IPS DF 6.9 (cell line): ENCODE data around the gene ENOX1.

Experiments used
- DNase-seq: peaks from one replicate; pipeline ENCODE4 v3.0.0-alpha.2; 2013; ENCODE audit warnings: low read depth, low spot score
- H3K27ac ChIP-seq: one replicate; pipeline ENCODE4 v1.5.1; 2013; ENCODE audit warnings: low read length, control low read depth
- H3K27me3 ChIP-seq: 2 replicates; pipeline ENCODE4 v1.6.1; 2013; ENCODE audit warnings: mild to moderate bottlenecking, low read length; ENCODE audit not compliant: control insufficient read depth, insufficient read depth
- H3K36me3 ChIP-seq: 2 replicates; pipeline ENCODE4 v1.6.1; 2013; ENCODE audit warnings: low read length; ENCODE audit not compliant: control insufficient read depth, insufficient read depth
- H3K4me1 ChIP-seq: 2 replicates; pipeline ENCODE4 v1.6.1; 2013; ENCODE audit warnings: low read length; ENCODE audit not compliant: control insufficient read depth, insufficient read depth
- H3K4me3 ChIP-seq: 2 replicates; pipeline ENCODE4 v1.5.1; 2013; ENCODE audit warnings: mild to moderate bottlenecking, low read length
- H3K9me3 ChIP-seq: 2 replicates; pipeline ENCODE4 v1.6.1; 2013; ENCODE audit warnings: low read length, inconsistent platforms; ENCODE audit not compliant: control insufficient read depth, insufficient read depth
- WGBS: extraction: QIAGEN DNeasy Blood & Tissue Kit; methylation state at CpG from one replicate; pipeline ENCODE4 v1.1.7; 2013; ENCODE audit warnings: mixed read lengths, missing lambda C conversion rate; ENCODE audit not compliant: insufficient read length, insufficient coverage; 5-methylcytosine and 5-hydroxymethylcytosine counted together

ENOX1 gene

DNA sequence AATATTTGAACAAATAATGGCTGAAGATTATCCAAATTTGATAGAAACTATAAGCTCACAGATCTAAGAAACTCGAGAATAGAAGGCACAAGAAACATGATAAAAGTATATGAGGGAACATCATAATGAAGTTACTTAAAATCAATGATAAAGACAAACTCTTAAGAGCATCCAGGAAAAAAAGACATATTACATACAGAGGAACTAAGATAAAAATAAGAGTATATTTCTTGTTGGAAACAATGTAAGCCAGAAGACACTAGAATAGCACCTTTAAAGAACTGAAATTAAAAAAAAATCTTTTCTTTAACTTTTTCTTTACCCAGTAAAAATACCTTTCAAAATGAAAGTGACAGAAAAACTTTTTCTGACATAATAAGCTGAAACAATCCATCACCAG, 407.0 kb downstream of the ENOX1 start:
- Histone ChIP-seq H3K27ac (no peak overlapping the region), H3K4me1 (no peaks in the 10 kb centered on the region), H3K4me3 (no peak overlapping the region), H3K27me3 (no peaks in the 10 kb centered on the region), H3K36me3 (no peaks in the 10 kb centered on the region), H3K9me3 (no peaks in the 10 kb centered on the region)
- DNase-seq: no peak
- WGBS: no CpG with 5 or more reads among the region's 1 CpG

DNA sequence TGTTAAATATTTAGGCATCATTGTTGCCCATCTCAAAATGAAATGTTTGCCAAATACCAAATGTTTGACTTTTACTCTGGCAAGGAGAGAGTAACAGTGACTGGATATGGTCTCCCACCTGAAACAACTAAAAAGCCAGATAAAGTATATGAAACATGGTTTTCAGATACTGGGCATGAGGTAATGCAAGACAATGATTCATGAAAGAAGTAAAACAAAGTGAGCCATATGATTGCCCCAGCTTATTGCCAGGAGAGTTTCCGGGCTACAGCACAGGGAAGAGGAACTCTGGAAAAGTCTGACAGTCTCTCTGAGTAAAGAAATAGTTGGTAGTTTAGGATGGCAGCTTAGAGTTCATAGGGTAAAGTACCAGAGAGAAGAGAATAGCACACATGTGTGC, 408.8 kb downstream of the ENOX1 start:
- Histone ChIP-seq H3K27ac (no peak overlapping the region), H3K9me3 (no peaks in the 10 kb centered on the region), H3K27me3 (no peaks in the 10 kb centered on the region), H3K36me3 (no peaks in the 10 kb centered on the region), H3K4me1 (no peaks in the 10 kb centered on the region), H3K4me3 (no peak overlapping the region)
- WGBS: no CpG with 5 or more reads among the region's 1 CpG
- DNase-seq: no peak

DNA sequence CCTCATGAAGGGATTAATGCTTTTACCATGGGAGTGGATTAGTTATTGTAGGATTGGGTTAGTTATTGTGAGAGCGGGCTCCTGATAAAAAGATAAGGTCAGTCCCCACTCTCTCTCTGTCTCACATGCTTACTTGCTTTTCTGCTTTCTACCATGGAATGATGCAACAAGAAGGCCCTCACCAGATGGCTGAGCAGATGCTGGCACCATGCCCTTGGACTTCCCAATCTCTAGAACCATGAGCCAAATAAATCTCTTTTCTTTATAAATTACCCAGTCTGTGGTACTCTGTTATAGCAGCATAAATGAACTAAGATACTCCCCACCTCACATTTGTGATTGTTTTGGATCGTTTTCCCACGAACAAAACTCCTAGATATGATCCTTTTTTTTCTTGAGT, 409.6 kb downstream of the ENOX1 start:
- Histone ChIP-seq H3K27ac (no peak overlapping the region), H3K9me3 (no peaks in the 10 kb centered on the region), H3K4me1 (no peaks in the 10 kb centered on the region), H3K27me3 (no peaks in the 10 kb centered on the region), H3K36me3 (no peaks in the 10 kb centered on the region), H3K4me3 (no peak overlapping the region)
- no peak for DNase-seq
- no CpG with 5 or more reads among the region's 3 CpGs for WGBS

DNA sequence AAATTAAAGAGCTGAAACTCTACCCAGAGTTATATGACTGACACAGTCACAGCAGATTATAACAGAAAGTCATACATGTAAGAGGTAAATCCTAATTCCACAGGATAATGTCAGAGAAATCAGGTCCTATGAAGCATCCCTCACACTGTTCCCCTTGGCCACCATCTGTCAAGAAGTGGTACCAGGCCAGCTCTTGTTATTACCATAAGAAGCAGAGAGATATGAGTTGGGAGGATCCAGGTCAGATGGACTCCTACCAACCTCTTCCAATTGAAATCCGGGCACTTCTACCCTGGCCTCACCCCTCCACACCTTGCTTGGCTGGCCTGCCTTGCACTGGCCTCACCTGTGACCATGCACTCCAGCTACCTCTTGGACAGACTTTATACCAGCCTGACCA, 410.2 kb downstream of the ENOX1 start:
- Histone ChIP-seq H3K36me3 (no peaks in the 10 kb centered on the region), H3K9me3 (no peaks in the 10 kb centered on the region), H3K4me1 (no peaks in the 10 kb centered on the region), H3K27ac (no peak overlapping the region), H3K27me3 (no peaks in the 10 kb centered on the region), H3K4me3 (no peak overlapping the region)
- no CpG with 5 or more reads among the region's 1 CpG for WGBS
- no peak for DNase-seq

DNA sequence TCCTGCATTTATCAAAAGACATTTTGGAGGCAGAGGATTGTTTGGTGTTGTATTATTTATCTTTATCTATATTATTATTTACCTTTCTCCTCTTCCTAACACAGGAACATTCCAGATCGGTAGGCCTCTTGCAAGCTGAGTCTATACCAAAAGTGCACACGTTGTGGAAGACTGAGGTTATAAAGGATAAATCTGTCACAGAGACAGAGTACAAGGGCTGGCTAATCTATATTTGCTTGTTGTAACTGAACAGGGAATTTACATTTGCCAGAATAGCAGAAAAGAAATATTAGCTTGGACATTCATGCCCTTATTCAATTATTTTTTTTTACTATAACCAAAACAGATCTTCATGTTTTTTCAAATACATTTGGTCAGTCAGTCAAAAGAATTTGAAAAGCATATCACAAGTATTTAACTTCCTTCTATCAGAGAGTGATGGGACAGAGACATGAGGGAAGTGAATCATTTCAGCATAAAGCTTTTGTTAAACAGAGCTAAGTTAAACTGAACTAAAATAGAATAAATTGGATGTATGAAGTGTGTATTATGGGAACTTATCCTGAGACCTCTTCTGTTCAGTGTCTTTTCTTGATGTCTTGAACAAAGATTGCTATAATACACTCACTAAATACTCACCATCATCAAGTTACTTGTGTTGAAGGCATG, 410.8 kb downstream of the ENOX1 start:
- no peak for DNase-seq
- Histone ChIP-seq H3K4me1 (no peaks in the 10 kb centered on the region), H3K27ac (no peak overlapping the region), H3K9me3 (no peaks in the 10 kb centered on the region), H3K4me3 (no peak overlapping the region), H3K36me3 (no peaks in the 10 kb centered on the region), H3K27me3 (no peaks in the 10 kb centered on the region)
- no CpG with 5 or more reads among the region's 2 CpGs for WGBS

DNA sequence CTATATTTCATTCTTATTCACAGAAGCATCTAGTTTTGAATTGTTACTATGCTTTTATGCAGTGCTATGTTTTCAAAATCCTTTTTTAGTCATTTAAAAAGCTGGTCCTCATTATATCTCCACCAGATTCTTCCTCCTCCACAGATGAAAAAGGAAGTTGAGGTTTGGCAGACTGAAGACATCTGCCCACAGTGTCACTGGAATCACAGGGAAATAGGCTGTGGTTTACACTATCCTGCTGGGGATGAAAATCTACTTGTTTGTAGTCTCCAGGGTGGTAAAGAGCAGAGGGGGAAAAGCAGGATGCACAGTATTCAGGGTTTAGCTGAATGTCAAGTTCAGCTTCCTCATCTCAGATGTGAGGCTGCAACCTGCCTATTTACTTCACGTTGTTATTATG, 412.2 kb downstream of the ENOX1 start:
- no peaks in the 10 kb centered on the region for H3K9me3 ChIP-seq
- DNase-seq: no peak
- no peaks in the 10 kb centered on the region for H3K4me1 ChIP-seq

DNA sequence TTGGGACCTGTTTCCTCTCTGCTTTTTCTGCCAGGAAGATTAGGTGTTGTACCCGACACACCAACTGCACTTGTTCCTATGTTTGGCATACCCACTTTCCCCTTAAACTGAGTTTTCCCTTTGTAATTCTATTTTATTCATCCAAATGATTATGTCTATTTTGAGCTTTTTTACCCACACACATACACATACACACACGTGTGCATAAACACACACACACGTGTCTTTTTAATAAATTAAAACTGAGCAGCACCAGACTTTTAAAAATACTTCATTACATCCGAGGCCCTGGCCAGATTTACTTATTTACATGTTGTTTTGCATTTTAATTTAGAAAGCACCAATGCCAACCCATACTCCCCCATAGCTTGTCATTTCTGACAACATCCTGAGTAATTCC, 413.4 kb downstream of the ENOX1 start:
- Histone ChIP-seq H3K4me3 (no peak overlapping the region), H3K4me1 (no peaks in the 10 kb centered on the region), H3K9me3 (no peaks in the 10 kb centered on the region), H3K27me3 (no peaks in the 10 kb centered on the region), H3K36me3 (no peaks in the 10 kb centered on the region), H3K27ac (no peak overlapping the region)
- no CpG with 5 or more reads among the region's 4 CpGs for WGBS
- DNase-seq: no peak

More for the DNA sequence above, 412.2 kb downstream of the ENOX1 start:
- no peak overlapping the region for H3K4me3 ChIP-seq
- WGBS: no CpG with 5 or more reads among the region's 1 CpG
- H3K36me3 ChIP-seq: no peaks in the 10 kb centered on the region
- no peaks in the 10 kb centered on the region for H3K27me3 ChIP-seq
- no peak overlapping the region for H3K27ac ChIP-seq

DNA sequence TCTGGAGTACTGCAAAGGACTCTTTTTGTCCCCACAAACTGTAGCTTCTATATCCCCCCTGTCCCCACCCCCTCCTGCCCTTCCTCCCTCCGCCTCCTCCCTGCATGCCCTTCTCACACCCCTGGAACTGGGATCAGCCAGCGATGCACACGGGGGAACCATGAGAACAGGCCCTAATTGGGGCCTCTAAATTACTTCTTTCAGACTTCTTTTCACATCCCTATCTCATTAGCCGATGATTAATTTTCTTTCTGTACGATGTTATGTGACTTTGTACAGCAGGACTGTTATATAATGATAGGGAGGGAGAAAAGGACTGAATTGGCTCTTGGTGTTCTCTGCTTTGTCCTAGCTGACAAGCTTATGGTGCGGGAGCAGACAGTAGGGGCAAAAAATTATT, 415.9 kb downstream of the ENOX1 start:
- H3K27ac ChIP-seq: no peak overlapping the region
- DNase-seq: no peak
- no CpG with 5 or more reads among the region's 6 CpGs for WGBS

DNA sequence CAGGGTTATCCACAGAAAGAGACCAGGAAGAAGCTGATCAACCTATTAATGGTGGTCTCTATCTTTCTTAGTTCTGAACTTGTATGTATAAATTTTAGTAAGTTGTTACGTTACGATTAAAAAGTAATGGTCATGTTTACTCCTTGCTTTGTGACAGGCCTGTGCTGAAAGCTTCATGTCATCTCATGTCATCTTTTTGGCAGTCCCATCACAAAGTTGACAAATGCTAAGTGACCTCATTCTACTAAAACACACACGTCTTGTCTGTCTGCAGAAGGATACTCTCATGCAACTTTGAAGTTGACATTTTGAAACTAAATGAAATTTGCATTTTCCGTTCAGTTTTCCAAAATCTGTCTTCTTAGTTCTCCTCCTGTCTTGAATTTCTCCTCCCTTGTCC, 417.5 kb downstream of the ENOX1 start:
- no peak for DNase-seq
- H3K4me1 ChIP-seq: no peaks in the 10 kb centered on the region
- H3K27me3 ChIP-seq: no peaks in the 10 kb centered on the region
- no CpG with 5 or more reads among the region's 4 CpGs for WGBS
- H3K36me3 ChIP-seq: no peaks in the 10 kb centered on the region
- H3K4me3 ChIP-seq: no peak overlapping the region
- H3K9me3 ChIP-seq: no peaks in the 10 kb centered on the region; the same call in 1 of the 2 replicates
- no peak overlapping the region for H3K27ac ChIP-seq

More for the DNA sequence above, 415.9 kb downstream of the ENOX1 start:
- no peak overlapping the region for H3K4me3 ChIP-seq
- H3K4me1 ChIP-seq: no peaks in the 10 kb centered on the region
- no peaks in the 10 kb centered on the region for H3K9me3 ChIP-seq
- no peaks in the 10 kb centered on the region for H3K36me3 ChIP-seq
- H3K27me3 ChIP-seq: no peaks in the 10 kb centered on the region

DNA sequence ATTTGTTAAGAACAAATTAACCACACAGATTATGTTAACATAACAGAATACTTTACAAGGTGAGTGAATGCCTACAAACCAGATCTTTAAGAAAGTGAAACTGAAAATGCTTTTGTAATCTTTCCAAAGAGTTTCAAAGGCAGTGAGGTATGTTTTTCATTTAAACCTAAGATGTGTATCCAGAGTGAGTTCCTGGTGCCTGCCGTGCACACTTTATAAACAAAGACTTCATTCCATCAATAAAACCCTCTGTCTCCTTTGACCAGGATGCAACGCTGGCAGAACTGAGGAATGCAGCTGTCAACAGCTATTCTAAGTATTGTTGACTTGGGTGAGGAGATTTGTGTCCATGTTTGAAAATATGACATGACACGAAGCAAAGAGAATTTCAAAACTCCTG, 418.8 kb downstream of the ENOX1 start:
- Histone ChIP-seq H3K9me3 (no peaks in the 10 kb centered on the region; the same call in 1 of the 2 replicates), H3K4me3 (no peak overlapping the region), H3K27ac (no peak overlapping the region), H3K4me1 (no peaks in the 10 kb centered on the region), H3K36me3 (no peaks in the 10 kb centered on the region), H3K27me3 (no peaks in the 10 kb centered on the region)
- no CpG with 5 or more reads among the region's 3 CpGs for WGBS
- no peak for DNase-seq

DNA sequence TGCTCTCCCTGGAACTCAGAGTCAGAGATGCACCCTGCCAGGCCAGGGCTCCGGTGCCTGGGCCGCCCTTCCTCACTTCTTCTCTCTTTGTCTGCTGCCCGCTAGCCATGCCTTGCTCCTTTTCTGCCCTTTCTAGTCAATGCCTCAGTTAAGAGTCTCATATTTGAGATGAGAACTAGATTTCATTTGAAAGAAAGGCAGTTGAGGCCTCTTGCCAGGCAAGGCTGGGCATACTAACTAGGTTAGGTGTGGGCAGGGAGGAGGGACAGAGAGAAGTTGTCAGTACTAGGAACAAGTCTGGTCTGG, 421.8 kb downstream of the ENOX1 start:
- Histone ChIP-seq H3K36me3 (no peaks in the 10 kb centered on the region), H3K27me3 (no peaks in the 10 kb centered on the region), H3K27ac (no peak overlapping the region), H3K9me3 (no peaks in the 10 kb centered on the region; the same call in 1 of the 2 replicates), H3K4me3 (no peak overlapping the region), H3K4me1 (peaks cover 2% of the 10 kb centered on the region; the same call in 1 of the 2 replicates)
- no CpG with 5 or more reads among the region's 3 CpGs for WGBS
- no peak for DNase-seq
